ENCODE results near the gene FAM184A.

- TF ChIP-seq ARNT (IDR thresholded peaks at IDR 0.05): no peak
- no peak for TF ChIP-seq BHLHE40 (IDR thresholded peaks at IDR 0.05; ENCODE audit: borderline replicate concordance)
- no peak for TF ChIP-seq SP1 (IDR thresholded peaks at IDR 0.05)
- TF ChIP-seq FOXA1 (IDR thresholded peaks at IDR 0.05): no peak
- no peak for TF ChIP-seq FOXM1 (IDR thresholded peaks at IDR 0.05; ENCODE audit: borderline replicate concordance)
- TF ChIP-seq HDGF (IDR thresholded peaks at IDR 0.05; ENCODE audit: borderline replicate concordance): no peak
- no peak for TF ChIP-seq ELF4 (IDR thresholded peaks at IDR 0.05)
- no peak for TF ChIP-seq FOXK2 (IDR thresholded peaks at IDR 0.05)
- TF ChIP-seq NFRKB (IDR thresholded peaks at IDR 0.05): no peak
- no peak for TF ChIP-seq PKNOX1 (IDR thresholded peaks at IDR 0.05)
Observed at GRCh38 chr6:118963003-118963402, 115.5 kb downstream of the FAM184A start.

Data from HEK293T (cell line).